ENCODE results near the gene CFP. TPM values are rescaled to one million over a fixed set of nuclear protein-coding genes. Genes with fewer than 3 reads are reported as not detected.
A peak's percentile ranks its signal among the peaks of the same experiment; 100 is the strongest.
"Not testable (repeated sequence)": the region's sequence is repeated elsewhere in the genome, so short reads cannot be mapped to it uniquely, and the experiment has no call there.

CFP gene
- total and polyA plus RNA-seq, 3 donors from 2014 or later = 1.9 to 4.4 (median 2.8) TPM

DNA sequence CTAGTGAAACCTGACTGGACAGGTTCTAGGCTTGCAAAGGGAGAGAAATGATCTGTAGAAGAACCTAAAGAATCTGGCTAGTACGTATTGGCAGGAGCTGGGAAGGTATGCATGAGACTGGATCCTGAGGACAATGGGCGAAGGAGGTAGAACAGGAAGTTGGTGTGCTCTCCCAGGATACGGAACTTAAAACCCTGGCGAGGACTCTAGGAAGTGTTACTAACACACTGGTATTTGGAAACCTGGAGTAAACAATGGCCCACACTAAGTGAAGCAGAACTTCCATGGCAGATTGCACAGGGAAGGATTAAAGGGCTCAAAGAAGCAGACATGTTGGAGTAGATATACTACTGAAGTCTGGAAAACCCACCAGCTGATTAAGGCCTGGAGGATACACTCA, 19.2 kb downstream of the CFP start:
- H3K27me3 ChIP-seq = no peaks in the 10 kb centered on the region
- intact Hi-C loops (cut with DNase I; ENCODE audit: low total_unique reads) = no loop called here
- no peaks in the 10 kb centered on the region for H3K9me3 ChIP-seq
- 81 to 84% methylated on average over 4 of the region's 4 CpGs for WGBS, 2 donors
- H3K4me3 ChIP-seq = no peak overlapping the region
- no peaks in the 10 kb centered on the region for H3K4me1 ChIP-seq
- DNase-seq = no peak
- no peak overlapping the region for H3K27ac ChIP-seq
- no peaks in the 10 kb centered on the region for H3K36me3 ChIP-seq (ENCODE audit: low read depth, missing control alignments)
- no peak for TF ChIP-seq POLR2A (IDR thresholded peaks at IDR 0.05)
- TF ChIP-seq, protein P1, sequence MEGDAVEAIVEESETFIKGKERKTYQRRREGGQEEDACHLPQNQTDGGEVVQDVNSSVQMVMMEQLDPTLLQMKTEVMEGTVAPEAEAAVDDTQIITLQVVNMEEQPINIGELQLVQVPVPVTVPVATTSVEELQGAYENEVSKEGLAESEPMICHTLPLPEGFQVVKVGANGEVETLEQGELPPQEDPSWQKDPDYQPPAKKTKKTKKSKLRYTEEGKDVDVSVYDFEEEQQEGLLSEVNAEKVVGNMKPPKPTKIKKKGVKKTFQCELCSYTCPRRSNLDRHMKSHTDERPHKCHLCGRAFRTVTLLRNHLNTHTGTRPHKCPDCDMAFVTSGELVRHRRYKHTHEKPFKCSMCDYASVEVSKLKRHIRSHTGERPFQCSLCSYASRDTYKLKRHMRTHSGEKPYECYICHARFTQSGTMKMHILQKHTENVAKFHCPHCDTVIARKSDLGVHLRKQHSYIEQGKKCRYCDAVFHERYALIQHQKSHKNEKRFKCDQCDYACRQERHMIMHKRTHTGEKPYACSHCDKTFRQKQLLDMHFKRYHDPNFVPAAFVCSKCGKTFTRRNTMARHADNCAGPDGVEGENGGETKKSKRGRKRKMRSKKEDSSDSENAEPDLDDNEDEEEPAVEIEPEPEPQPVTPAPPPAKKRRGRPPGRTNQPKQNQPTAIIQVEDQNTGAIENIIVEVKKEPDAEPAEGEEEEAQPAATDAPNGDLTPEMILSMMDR (IDR thresholded peaks at IDR 0.05) = no peak

GRCh38 chrX:47608130-47608810, 21.5 kb downstream of the CFP start:
- Histone ChIP-seq H3K36me3 (ENCODE audit: low read depth, missing control alignments) (no peaks in the 10 kb centered on the region), H3K27me3 (no peaks in the 10 kb centered on the region), H3K9me3 (no peaks in the 10 kb centered on the region), H3K4me1 (no peaks in the 10 kb centered on the region), H3K4me3 (no peak overlapping the region), H3K27ac (no peak overlapping the region)
- DNase-seq = peak; percentile 36
- intact Hi-C loops (cut with DNase I; ENCODE audit: low total_unique reads) = no loop called here
- TF ChIP-seq, protein P1 (IDR thresholded peaks at IDR 0.05) = no peak
- no peak for TF ChIP-seq POLR2A (IDR thresholded peaks at IDR 0.05)
- WGBS, 2 donors = 52 to 74% methylated on average over 8 to 9 of the region's 9 CpGs

DNA sequence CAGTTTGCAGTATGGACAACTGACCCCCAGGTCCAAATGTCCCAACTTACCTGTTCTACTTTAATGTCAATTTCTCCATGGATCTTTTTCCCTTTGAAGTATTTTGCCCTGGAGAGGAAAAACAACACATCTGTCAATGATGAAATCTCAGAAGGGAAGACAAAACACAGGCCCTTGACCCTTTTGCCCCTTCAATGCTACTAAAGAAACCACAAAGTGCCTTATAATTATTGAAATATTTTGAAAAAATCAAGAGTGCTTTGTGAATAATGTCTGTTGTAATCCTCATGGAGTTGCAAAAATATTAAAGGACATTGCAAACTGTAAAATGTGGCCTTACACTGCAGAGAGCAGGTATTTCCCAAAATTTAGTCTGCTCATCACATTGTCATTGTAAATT, 22.6 kb downstream of the CFP start:
- Histone ChIP-seq H3K27me3 (no peaks in the 10 kb centered on the region), H3K36me3 (ENCODE audit: low read depth, missing control alignments) (no peaks in the 10 kb centered on the region), H3K4me1 (no peaks in the 10 kb centered on the region), H3K4me3 (no peak overlapping the region), H3K27ac (no peak overlapping the region), H3K9me3 (no peaks in the 10 kb centered on the region)
- TF ChIP-seq POLR2A (IDR thresholded peaks at IDR 0.05) = no peak
- TF ChIP-seq, protein P1 (IDR thresholded peaks at IDR 0.05) = no peak
- no peak for DNase-seq
- intact Hi-C loops (cut with DNase I; ENCODE audit: low total_unique reads) = no loop called here

- no peak for DNase-seq
- 90 to 94% methylated on average over 7 to 9 of the region's 9 CpGs for WGBS, 2 donors
- H3K27ac ChIP-seq = no peak overlapping the region
- intact Hi-C loops (cut with DNase I; ENCODE audit: low total_unique reads) = no loop called here
- H3K36me3 ChIP-seq (ENCODE audit: low read depth, missing control alignments) = no peaks in the 10 kb centered on the region
- H3K4me1 ChIP-seq = no peaks in the 10 kb centered on the region
- H3K4me3 ChIP-seq = no peak overlapping the region
- TF ChIP-seq, protein P1 (IDR thresholded peaks at IDR 0.05) = no peak
- TF ChIP-seq POLR2A (IDR thresholded peaks at IDR 0.05) = no peak
- no peaks in the 10 kb centered on the region for H3K9me3 ChIP-seq
- no peaks in the 10 kb centered on the region for H3K27me3 ChIP-seq
These were observed 24.7 kb downstream of the CFP start for GRCh38 chrX:47605024-47605423.

- H3K27ac ChIP-seq; H3K4me1 ChIP-seq; H3K4me3 ChIP-seq; DNase-seq; H3K36me3 ChIP-seq (ENCODE audit: low read depth, missing control alignments); H3K9me3 ChIP-seq; H3K27me3 ChIP-seq; intact Hi-C loops (cut with DNase I; ENCODE audit: low total_unique reads): not testable (repeated sequence)
- 91 to 95% methylated on average over 4 of the region's 4 CpGs for WGBS, 2 donors
These were observed 26.6 kb downstream of the CFP start for GRCh38 chrX:47603125-47603524.
